HepG2 (cell line): Measurements from ENCODE around the gene SPINK9. TPM values are rescaled to one million over a fixed set of nuclear protein-coding genes. Genes with fewer than 3 reads are reported as not detected.

Source experiments
- CAMTA2 ChIP-seq: sonication (generic); formaldehyde crosslinking; IDR thresholded peaks from 2 replicates; pipeline ENCODE4 v1.4.0; 2020; ENCODE audit warnings: mild to moderate bottlenecking, missing genetic modification reagents, borderline replicate concordance
- CEBPZ ChIP-seq: IDR thresholded peaks from 2 replicates; pipeline ENCODE4 v1.6.1; 2012; ENCODE audit warnings: low read length, improper control_type of control experiment
- CHCHD3 ChIP-seq: sonication (generic); formaldehyde crosslinking; IDR thresholded peaks from 2 replicates; pipeline ENCODE4 v1.8.0; 2022; ENCODE audit warnings: mild to moderate bottlenecking, missing genetic modification reagents, moderate library complexity
- RAD21 ChIP-seq: fragments of 450-650 bp; formaldehyde crosslinking; IDR thresholded peaks from 2 replicates; pipeline ENCODE4 v1.5.0; 2020; ENCODE audit warnings: mild to moderate bottlenecking
- RNF219 ChIP-seq: sonication (generic); formaldehyde crosslinking; IDR thresholded peaks from 2 replicates; pipeline ENCODE4 v1.5.0; 2020; ENCODE audit warnings: mild to moderate bottlenecking, missing genetic modification reagents
- TARDBP ChIP-seq: sonication (generic); formaldehyde crosslinking; IDR thresholded peaks from 2 replicates; pipeline ENCODE4 v1.8.0; 2022; ENCODE audit warnings: mild to moderate bottlenecking, missing genetic modification reagents
- TP53 ChIP-seq: sonication (generic); formaldehyde crosslinking; conservative IDR thresholded peaks from 2 replicates; pipeline ENCODE4 v1.4.0; 2020; ENCODE audit warnings: missing genetic modification reagents
- ZNF318 ChIP-seq: sonication (generic); formaldehyde crosslinking; IDR thresholded peaks from 2 replicates; pipeline ENCODE4 v1.4.0; 2020; ENCODE audit warnings: mild to moderate bottlenecking, missing genetic modification reagents
- ZNF337 ChIP-seq: sonication (generic); formaldehyde crosslinking; IDR thresholded peaks from 2 replicates; pipeline ENCODE4 v1.5.1; 2020; ENCODE audit warnings: missing genetic modification reagents, low read depth, mild to moderate bottlenecking, borderline replicate concordance
- ZNF619 ChIP-seq: sonication (generic); formaldehyde crosslinking; IDR thresholded peaks from 2 replicates; pipeline ENCODE4 v1.4.0; 2020; ENCODE audit warnings: mild to moderate bottlenecking, missing genetic modification reagents
- ZNF747 ChIP-seq: sonication (generic); formaldehyde crosslinking; IDR thresholded peaks from 2 replicates; pipeline ENCODE4 v1.8.1; 2023; ENCODE audit warnings: missing genetic modification reagents, mild to moderate bottlenecking, borderline replicate concordance
- polyA plus RNA-seq, 8 experiments: library from polyadenylated mRNA; depleted of rRNA in 3 of 8; stranded (reverse) in 7 of 8; unstranded in 1 of 8; fragments of >200 nt; fragmentation: Illumina TruSeq in 4 of 8; extraction: Trizol in 4 of 8; gene quantifications; 2 replicates each; pipeline versions ENCODE4 v1.2.1 to v1.2.3, GENCODE V29; 2011 to 2016; ENCODE audit warnings: low read depth in 4 of 8, missing spikeins in 1 of 8, mixed read lengths in 1 of 8; ENCODE audit not compliant: insufficient read depth in 1 of 8
- total RNA-seq, 5 experiments: library from RNA; depleted of rRNA; stranded (reverse); fragments of >200 nt; fragmentation: Illumina TruSeq; extraction: Trizol; gene quantifications; 2 replicates each; pipeline ENCODE4 v1.2.3, GENCODE V29; 2016; ENCODE audit warnings: low read depth in 1 of 5
- TF ChIP-seq, protein P1 (sequence below): sonication (generic); formaldehyde crosslinking; IDR thresholded peaks from 2 replicates; pipeline ENCODE4 v1.9.0; 2021; ENCODE audit warnings: missing genetic modification reagents, mild to moderate bottlenecking, borderline replicate concordance

Gene SPINK9
- total and polyA plus RNA-seq, 2 of the 13 experiments (the other 11 are each of a cell fraction or from before 2014, with no cell fraction given) = not detected

- TF ChIP-seq CEBPZ (no peak), CHCHD3 (CRISPR knock-in tag) (no peak), RAD21 (CRISPR knock-in tag) (no peak), ZNF747 (no peak), ZNF337 (CRISPR knock-in tag) (no peak), TARDBP (CRISPR knock-in tag) (no peak), ZNF619 (CRISPR knock-in tag) (no peak), RNF219 (no peak), ZNF318 (CRISPR knock-in tag) (no peak), TP53 (no peak), CAMTA2 (no peak)
- TF ChIP-seq, protein P1, sequence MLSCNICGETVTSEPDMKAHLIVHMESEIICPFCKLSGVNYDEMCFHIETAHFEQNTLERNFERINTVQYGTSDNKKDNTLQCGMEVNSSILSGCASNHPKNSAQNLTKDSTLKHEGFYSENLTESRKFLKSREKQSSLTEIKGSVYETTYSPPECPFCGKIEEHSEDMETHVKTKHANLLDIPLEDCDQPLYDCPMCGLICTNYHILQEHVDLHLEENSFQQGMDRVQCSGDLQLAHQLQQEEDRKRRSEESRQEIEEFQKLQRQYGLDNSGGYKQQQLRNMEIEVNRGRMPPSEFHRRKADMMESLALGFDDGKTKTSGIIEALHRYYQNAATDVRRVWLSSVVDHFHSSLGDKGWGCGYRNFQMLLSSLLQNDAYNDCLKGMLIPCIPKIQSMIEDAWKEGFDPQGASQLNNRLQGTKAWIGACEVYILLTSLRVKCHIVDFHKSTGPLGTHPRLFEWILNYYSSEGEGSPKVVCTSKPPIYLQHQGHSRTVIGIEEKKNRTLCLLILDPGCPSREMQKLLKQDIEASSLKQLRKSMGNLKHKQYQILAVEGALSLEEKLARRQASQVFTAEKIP (CRISPR knock-in tag) = no peak
- TF ChIP-seq, all 625 proteins: peak for 0
Measured at GRCh38 chr5:148378670-148379069, 43.3 kb downstream of the SPINK9 start (continued).
